COR-L47 (cell line): ENCODE measurements around the gene SPRYD3.

Source experiments
- DNase-seq: peaks from one replicate; lab custom pipeline; 2025; lab: John Stamatoyannopoulos, UW

The SPRYD3 gene

GRCh38 chr12:53063708-53064612, 15.2 kb downstream of the SPRYD3 start:
- peak; percentile 82 for DNase-seq

GRCh38 chr12:53062977-53063707, 16.0 kb downstream of the SPRYD3 start:
- DNase-seq = no peak

GRCh38 chr12:53062011-53062961, 16.9 kb downstream of the SPRYD3 start:
- no peak for DNase-seq

- peak; percentile 88 for DNase-seq
Observed at GRCh38 chr12:53061404-53062010, 17.7 kb downstream of the SPRYD3 start.

GRCh38 chr12:53060721-53061276, 18.4 kb downstream of the SPRYD3 start:
- peak; percentile 53 for DNase-seq

GRCh38 chr12:53060064-53060720, 19.0 kb downstream of the SPRYD3 start:
- no peak for DNase-seq

- no peak for DNase-seq
Observed at GRCh38 chr12:53059434-53060063, 19.6 kb downstream of the SPRYD3 start.

- DNase-seq = no peak
Observed at GRCh38 chr12:53058674-53059433, 20.3 kb downstream of the SPRYD3 start.

GRCh38 chr12:53057816-53058500, 21.2 kb downstream of the SPRYD3 start:
- DNase-seq = no peak

- no peak for DNase-seq
Observed at GRCh38 chr12:53056901-53057300, 22.3 kb downstream of the SPRYD3 start.

GRCh38 chr12:53056296-53056695, 22.9 kb downstream of the SPRYD3 start:
- no peak for DNase-seq

- no peak for DNase-seq
Observed at GRCh38 chr12:53055471-53056266, 23.5 kb downstream of the SPRYD3 start.

GRCh38 chr12:53054112-53054878, 24.9 kb downstream of the SPRYD3 start:
- DNase-seq = peak; percentile 95

GRCh38 chr12:53053218-53054111, 25.7 kb downstream of the SPRYD3 start:
- peak; percentile 75 for DNase-seq

- peak; percentile 46 for DNase-seq
Observed at GRCh38 chr12:53052419-53053217, 26.6 kb downstream of the SPRYD3 start.
